ENCODE results near the gene BBS10. TPM values are rescaled to one million over a fixed set of nuclear protein-coding genes. Genes with fewer than 3 reads are reported as not detected.

Gene BBS10
- 10.9 TPM for total RNA-seq
- 5.1 TPM for polyA plus RNA-seq (ENCODE audit: insufficient read depth, low read depth, low replicate concordance)
- long read RNA-seq, donor 1, partial matches to known transcripts = 0 of 3 reads
- long read RNA-seq, donor 1, other reads (novel, unspliced or antisense) = 0 of 3 reads
- long read RNA-seq, donor 2, transcript BBS10-201 (2 exons, 3,595 nt) = major isoform, 7 of 7 reads
- long read RNA-seq, donor 2, partial matches to known transcripts = 0 of 7 reads
- long read RNA-seq, donor 2, other reads (novel, unspliced or antisense) = 0 of 7 reads
- long read RNA-seq, donor 3, transcript BBS10-201 (2 exons, 3,595 nt) = major isoform, 7 of 7 reads
- long read RNA-seq, donor 3, partial matches to known transcripts = 0 of 7 reads
- long read RNA-seq, donor 3, other reads (novel, unspliced or antisense) = 0 of 7 reads
- long read RNA-seq, donor 4, transcript BBS10-201 (2 exons, 3,595 nt) = major isoform, 6 of 6 reads
- long read RNA-seq, donor 4, partial matches to known transcripts = 0 of 6 reads
- long read RNA-seq, donor 4, other reads (novel, unspliced or antisense) = 0 of 6 reads
- long read RNA-seq, donor 5 = 0 reads
- long read RNA-seq, donor 6, transcript BBS10-201 (2 exons, 3,595 nt) = major isoform, 6 of 6 reads
- long read RNA-seq, donor 6, partial matches to known transcripts = 0 of 6 reads
- long read RNA-seq, donor 6, other reads (novel, unspliced or antisense) = 0 of 6 reads
- long read RNA-seq, donor 7, transcript BBS10-201 (2 exons, 3,595 nt) = major isoform, 5 of 9 reads
- long read RNA-seq, donor 7, partial matches to known transcripts = 0 of 9 reads
- long read RNA-seq, donor 7, other reads (novel, unspliced or antisense) = 4 of 9 reads
- long read RNA-seq, donor 8, partial matches to known transcripts = 0 of 3 reads
- long read RNA-seq, donor 8, other reads (novel, unspliced or antisense) = 0 of 3 reads
- long read RNA-seq, donor 9, partial matches to known transcripts = 0 of 2 reads
- long read RNA-seq, donor 9, other reads (novel, unspliced or antisense) = 0 of 2 reads
- long read RNA-seq, donor 10, partial matches to known transcripts = 0 of 4 reads
- long read RNA-seq, donor 10, other reads (novel, unspliced or antisense) = 0 of 4 reads

DNA sequence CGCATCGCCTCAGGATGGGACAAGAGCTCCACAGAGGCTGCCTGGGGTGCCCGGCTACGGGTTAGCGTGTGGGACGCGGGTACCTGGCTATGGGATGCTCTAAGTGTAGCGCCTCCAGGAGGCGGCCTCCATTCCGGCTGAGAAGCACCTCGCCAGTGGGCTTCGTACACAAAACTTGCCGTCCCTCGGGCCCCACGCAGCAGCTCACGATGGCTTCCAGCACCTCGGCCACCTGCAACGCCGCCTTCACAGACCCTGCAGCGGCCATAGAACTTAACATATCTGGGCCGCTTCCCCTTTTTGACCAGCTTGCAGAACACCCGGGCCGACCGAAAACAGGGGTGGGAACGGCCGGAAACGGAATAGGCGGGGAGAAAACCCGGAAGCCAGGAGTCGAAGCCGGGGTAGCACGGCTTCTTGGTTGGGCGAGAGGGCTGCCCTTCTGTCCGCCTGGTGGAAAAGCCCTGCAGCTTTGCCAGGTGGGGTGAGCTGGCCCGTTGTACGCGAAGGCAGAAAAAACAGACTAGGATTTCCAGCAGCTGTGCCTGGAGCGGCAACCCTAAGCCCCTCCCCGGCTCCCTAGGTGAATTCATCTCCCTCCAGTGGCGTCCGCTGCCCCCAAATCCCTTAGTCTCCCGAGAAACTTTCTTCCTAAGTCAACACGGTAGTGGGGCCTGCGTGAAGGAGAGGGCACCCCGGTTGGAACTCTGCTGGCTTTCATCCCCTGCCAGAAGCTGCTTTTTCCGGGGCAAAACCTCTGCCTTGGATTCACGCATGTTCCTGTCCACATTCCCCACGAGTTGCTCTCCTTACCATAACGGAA lies at the start of gene BBS10:
TSS of gene BBS10 (minus strand) at position 337 of the 823 bp plus-strand sequence. CDS start at position 280, 57 bp downstream.
- no peak for FAIRE-seq
- Histone ChIP-seq H3K4me1 (ENCODE audit: control insufficient read depth in 2 of 3, insufficient read depth in 2 of 3, low read depth in 1 of 3, low read length in 3 of 3) (peaks cover 0 to 13% (median 5%) of the 10 kb centered on the region in 3 donors), H3K9me3 (ENCODE audit: control insufficient read depth in 2 of 3, insufficient read depth in 1 of 3, low read length in 3 of 3) (no peaks in the 10 kb centered on the region), H3K9ac (ENCODE audit: low read length in 3 of 3) (peak within 1 kb of the TSS; percentile 66 to 87 (median 83)), H3K4me3 (ENCODE audit: low read length in 3 of 3) (peak within 1 kb of the TSS; percentile 83 to 93 (median 84)), H3K27me3 (ENCODE audit: control insufficient read depth, insufficient read depth, low read length) (no peaks in the 10 kb centered on the region), H3K27ac (ENCODE audit: low read depth in 2 of 2, low read length in 2 of 2) (peak within 1 kb of the TSS; percentile 69 to 88), H3K36me3 (ENCODE audit: control insufficient read depth in 2 of 3, insufficient read depth in 3 of 3, low read length in 3 of 3) (no peaks in the 10 kb centered on the region)
- TF ChIP-seq, protein P1, sequence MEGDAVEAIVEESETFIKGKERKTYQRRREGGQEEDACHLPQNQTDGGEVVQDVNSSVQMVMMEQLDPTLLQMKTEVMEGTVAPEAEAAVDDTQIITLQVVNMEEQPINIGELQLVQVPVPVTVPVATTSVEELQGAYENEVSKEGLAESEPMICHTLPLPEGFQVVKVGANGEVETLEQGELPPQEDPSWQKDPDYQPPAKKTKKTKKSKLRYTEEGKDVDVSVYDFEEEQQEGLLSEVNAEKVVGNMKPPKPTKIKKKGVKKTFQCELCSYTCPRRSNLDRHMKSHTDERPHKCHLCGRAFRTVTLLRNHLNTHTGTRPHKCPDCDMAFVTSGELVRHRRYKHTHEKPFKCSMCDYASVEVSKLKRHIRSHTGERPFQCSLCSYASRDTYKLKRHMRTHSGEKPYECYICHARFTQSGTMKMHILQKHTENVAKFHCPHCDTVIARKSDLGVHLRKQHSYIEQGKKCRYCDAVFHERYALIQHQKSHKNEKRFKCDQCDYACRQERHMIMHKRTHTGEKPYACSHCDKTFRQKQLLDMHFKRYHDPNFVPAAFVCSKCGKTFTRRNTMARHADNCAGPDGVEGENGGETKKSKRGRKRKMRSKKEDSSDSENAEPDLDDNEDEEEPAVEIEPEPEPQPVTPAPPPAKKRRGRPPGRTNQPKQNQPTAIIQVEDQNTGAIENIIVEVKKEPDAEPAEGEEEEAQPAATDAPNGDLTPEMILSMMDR (IDR thresholded peaks at IDR 0.05; ENCODE audit: borderline replicate concordance, extremely low read depth, insufficient read depth) = peak; percentile 11
- intact Hi-C loops (cut with DNase I) = no loop called here
- peak; percentile 93 to 96 (median 96) for DNase-seq

DNA sequence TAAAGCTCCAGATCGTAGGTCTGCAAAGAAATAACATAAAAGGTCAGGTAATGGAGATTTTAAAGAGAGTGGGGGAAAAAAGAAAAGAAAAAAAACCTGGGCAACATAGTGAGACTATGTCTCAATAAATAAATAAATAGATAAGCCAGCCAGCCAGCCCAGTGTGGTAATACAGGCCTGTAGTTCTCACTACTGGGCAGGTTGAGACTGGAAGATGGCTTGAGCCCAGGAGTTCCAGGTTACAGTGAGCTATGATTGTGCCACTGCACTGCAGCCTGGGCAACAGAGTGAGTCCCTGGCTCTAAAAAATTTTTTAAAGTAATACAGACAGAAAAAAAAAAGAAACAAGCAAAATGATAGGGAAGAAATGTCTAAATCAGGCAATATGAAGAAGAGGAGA lies 43.2 kb upstream of the BBS10 start:
- H3K9ac ChIP-seq (ENCODE audit: low read length in 3 of 3) = no peak overlapping the region
- H3K9me3 ChIP-seq (ENCODE audit: control insufficient read depth in 2 of 3, insufficient read depth in 1 of 3, low read length in 3 of 3) = no peaks in the 10 kb centered on the region
- H3K36me3 ChIP-seq (ENCODE audit: control insufficient read depth in 2 of 3, insufficient read depth in 3 of 3, low read length in 3 of 3) = peaks cover 2 to 9% (median 3%) of the 10 kb centered on the region in 3 donors
- FAIRE-seq = no peak
- H3K27me3 ChIP-seq (ENCODE audit: control insufficient read depth, insufficient read depth, low read length) = no peaks in the 10 kb centered on the region
- TF ChIP-seq, protein P1 (IDR thresholded peaks at IDR 0.05; ENCODE audit: borderline replicate concordance, extremely low read depth, insufficient read depth) = no peak
- no peaks in the 10 kb centered on the region for H3K4me1 ChIP-seq (ENCODE audit: control insufficient read depth in 2 of 3, insufficient read depth in 2 of 3, low read depth in 1 of 3, low read length in 3 of 3)
- intact Hi-C loops (cut with DNase I) = no loop called here
- no peak overlapping the region for H3K4me3 ChIP-seq (ENCODE audit: low read length in 3 of 3)
- H3K27ac ChIP-seq (ENCODE audit: low read depth in 2 of 2, low read length in 2 of 2) = no peak overlapping the region
- no peak for DNase-seq

- no peak for FAIRE-seq
Measured at GRCh38 chr12:76387614-76388013, 39.4 kb upstream of the BBS10 start.

More at GRCh38 chr12:76387614-76388013, 39.4 kb upstream of the BBS10 start:
- no peak for DNase-seq
- Histone ChIP-seq H3K36me3 (ENCODE audit: control insufficient read depth in 2 of 3, insufficient read depth in 3 of 3, low read length in 3 of 3) (peaks cover 2 to 9% (median 3%) of the 10 kb centered on the region in 3 donors), H3K27me3 (ENCODE audit: control insufficient read depth, insufficient read depth, low read length) (no peaks in the 10 kb centered on the region), H3K9ac (ENCODE audit: low read length in 3 of 3) (no peak overlapping the region), H3K27ac (ENCODE audit: low read depth in 2 of 2, low read length in 2 of 2) (no peak overlapping the region), H3K9me3 (ENCODE audit: control insufficient read depth in 2 of 3, insufficient read depth in 1 of 3, low read length in 3 of 3) (no peaks in the 10 kb centered on the region), H3K4me3 (ENCODE audit: low read length in 3 of 3) (no peak overlapping the region), H3K4me1 (ENCODE audit: control insufficient read depth in 2 of 3, insufficient read depth in 2 of 3, low read depth in 1 of 3, low read length in 3 of 3) (no peaks in the 10 kb centered on the region)
- intact Hi-C loops (cut with DNase I) = no loop called here
- TF ChIP-seq, protein P1 (IDR thresholded peaks at IDR 0.05; ENCODE audit: borderline replicate concordance, extremely low read depth, insufficient read depth) = no peak
